ENCODE data around the gene SGCD.

Gene SGCD

DNA sequence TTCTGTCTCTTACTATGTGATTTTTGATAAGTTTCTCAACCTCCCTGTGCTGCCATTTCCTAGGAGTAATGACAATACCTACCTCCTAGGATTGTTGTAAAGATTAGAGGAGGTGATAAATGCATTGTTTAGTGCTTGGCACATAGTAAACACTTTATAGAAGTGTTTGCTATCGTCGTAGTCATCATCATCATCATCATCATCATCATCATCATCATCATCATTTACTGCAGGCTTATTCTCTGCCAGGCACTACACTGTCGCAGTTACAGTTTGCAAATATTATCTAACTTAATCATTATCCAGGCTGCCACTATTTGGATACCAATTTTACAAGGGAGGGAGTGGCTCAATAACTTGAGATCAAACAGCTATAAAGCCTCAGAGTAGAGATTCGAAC is 24.5 kb downstream of the SGCD start:
- no peak for FAIRE-seq
- no peak for TF ChIP-seq TAF1 (IDR thresholded peaks at IDR 0.05; ENCODE audit: low read depth, low read length)
- no peak for TF ChIP-seq SPI1 (IDR thresholded peaks at IDR 0.05; ENCODE audit: low read depth, low read length)
- TF ChIP-seq PAX5 (IDR thresholded peaks at IDR 0.05; ENCODE audit: insufficient read depth, low read length, severe bottlenecking) = no peak
- no peak for TF ChIP-seq POU2F2 (IDR thresholded peaks at IDR 0.05; ENCODE audit: low read depth, low read length)
- TF ChIP-seq POLR2AphosphoS5 (IDR thresholded peaks at IDR 0.05; ENCODE audit: low read depth, low read length) = no peak
- TF ChIP-seq POLR2A (IDR thresholded peaks at IDR 0.05; ENCODE audit: low read depth, low read length) = no peak
- DNase-seq (ENCODE audit: insufficient read length, low spot score) = no peak

DNA sequence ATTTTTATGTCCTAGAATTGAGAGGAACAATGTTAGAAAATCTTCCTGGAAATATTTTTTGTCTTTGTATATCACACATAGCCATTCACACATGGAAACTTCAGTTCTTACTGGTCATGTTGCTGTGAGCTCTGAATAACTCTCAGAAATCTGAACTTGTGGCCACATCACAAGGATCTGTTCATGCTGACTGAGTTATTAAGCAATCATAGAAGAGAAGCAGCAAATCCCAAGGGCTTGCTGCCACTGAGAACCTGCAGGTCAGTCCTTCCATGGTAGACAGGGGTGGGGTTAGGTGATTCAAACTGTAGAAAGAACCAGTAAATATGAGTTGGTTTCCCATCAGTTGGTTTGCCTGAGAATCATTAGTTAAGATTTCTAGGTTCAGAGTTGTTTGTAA is 27.6 kb downstream of the SGCD start:
- FAIRE-seq (no peak), DNase-seq (ENCODE audit: insufficient read length, low spot score) (no peak)
- TF ChIP-seq POLR2AphosphoS5 (IDR thresholded peaks at IDR 0.05; ENCODE audit: low read depth, low read length) (no peak), TAF1 (IDR thresholded peaks at IDR 0.05; ENCODE audit: low read depth, low read length) (no peak), POLR2A (IDR thresholded peaks at IDR 0.05; ENCODE audit: low read depth, low read length) (no peak), PAX5 (IDR thresholded peaks at IDR 0.05; ENCODE audit: insufficient read depth, low read length, severe bottlenecking) (no peak), POU2F2 (IDR thresholded peaks at IDR 0.05; ENCODE audit: low read depth, low read length) (no peak), SPI1 (IDR thresholded peaks at IDR 0.05; ENCODE audit: low read depth, low read length) (no peak)

DNA sequence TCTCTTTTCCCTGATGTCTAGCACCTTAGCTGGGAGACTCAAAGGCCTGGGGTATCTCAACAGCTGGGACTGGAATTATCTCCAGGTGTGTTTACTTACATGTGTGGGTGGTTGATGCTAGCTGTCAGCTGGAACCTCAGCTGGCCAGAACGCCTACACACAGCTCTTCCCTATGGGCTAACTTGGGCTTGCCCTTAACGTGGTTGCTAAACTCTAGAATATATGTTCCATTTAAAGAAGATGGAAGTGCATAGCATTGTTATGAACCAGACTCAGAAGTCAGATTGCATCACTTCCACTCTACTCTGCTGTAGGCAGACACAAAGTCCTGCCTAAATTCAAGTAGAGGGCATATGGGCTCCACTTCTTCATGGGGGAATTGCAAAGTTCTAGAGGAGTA is 29.3 kb downstream of the SGCD start:
- DNase-seq (ENCODE audit: insufficient read length, low spot score) (no peak), FAIRE-seq (no peak)
- TF ChIP-seq POU2F2 (IDR thresholded peaks at IDR 0.05; ENCODE audit: low read depth, low read length) (no peak), SPI1 (IDR thresholded peaks at IDR 0.05; ENCODE audit: low read depth, low read length) (no peak), POLR2AphosphoS5 (IDR thresholded peaks at IDR 0.05; ENCODE audit: low read depth, low read length) (no peak), TAF1 (IDR thresholded peaks at IDR 0.05; ENCODE audit: low read depth, low read length) (no peak), PAX5 (IDR thresholded peaks at IDR 0.05; ENCODE audit: insufficient read depth, low read length, severe bottlenecking) (no peak), POLR2A (IDR thresholded peaks at IDR 0.05; ENCODE audit: low read depth, low read length) (no peak)

DNA sequence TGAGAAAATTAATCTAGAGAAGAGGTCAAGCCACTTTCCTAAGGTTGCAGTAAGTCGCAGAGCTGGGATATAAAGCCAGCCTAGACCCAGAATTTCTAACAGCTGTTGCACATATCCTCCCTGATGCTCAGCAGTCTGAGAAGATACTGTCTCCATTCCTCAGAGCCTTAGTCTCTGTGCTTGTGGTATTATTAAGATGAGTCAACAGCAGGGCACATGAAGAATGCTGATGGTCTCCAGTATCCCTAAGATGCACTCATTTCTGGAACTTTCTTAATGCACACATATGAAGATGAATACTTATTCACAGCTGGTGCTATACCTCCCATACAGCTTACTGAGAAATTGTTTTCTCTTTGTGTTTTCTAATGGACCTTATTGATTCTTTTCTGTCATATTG is 32.5 kb downstream of the SGCD start:
- TF ChIP-seq PAX5 (IDR thresholded peaks at IDR 0.05; ENCODE audit: insufficient read depth, low read length, severe bottlenecking) (no peak), POLR2AphosphoS5 (IDR thresholded peaks at IDR 0.05; ENCODE audit: low read depth, low read length) (no peak), SPI1 (IDR thresholded peaks at IDR 0.05; ENCODE audit: low read depth, low read length) (no peak), TAF1 (IDR thresholded peaks at IDR 0.05; ENCODE audit: low read depth, low read length) (no peak), POU2F2 (IDR thresholded peaks at IDR 0.05; ENCODE audit: low read depth, low read length) (no peak), POLR2A (IDR thresholded peaks at IDR 0.05; ENCODE audit: low read depth, low read length) (no peak)
- no peak for DNase-seq (ENCODE audit: insufficient read length, low spot score)
- FAIRE-seq = no peak

DNA sequence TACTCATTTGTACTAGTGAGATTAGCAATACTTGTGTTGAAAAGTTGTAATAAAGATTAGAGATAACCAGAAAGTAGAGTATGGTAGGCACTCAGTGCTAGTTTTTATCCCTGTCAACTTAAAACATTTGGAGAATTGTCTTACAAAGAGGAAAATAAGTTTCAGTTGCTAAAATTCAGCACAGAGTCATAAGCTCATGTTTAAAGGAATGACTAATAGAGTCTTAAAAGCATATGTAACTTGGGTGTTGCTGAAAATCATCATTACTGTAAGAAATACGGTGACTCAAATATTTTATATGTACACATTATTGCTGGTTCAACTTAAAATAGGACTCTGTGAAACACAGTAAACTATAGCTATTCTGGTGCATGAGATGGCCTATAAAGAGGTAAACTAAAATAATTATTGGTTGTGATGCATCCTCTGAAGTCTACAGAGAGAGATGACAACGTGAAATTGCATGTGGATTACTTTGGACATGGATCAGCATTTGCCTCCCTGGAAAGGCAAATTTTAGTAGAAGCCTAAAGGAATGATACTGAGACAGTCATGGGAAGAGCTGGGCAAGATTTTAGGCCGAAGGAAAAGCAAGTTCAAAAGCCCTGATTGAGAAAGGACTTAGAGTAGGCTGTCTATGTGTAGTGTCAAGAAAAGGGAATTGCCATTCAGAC is 34.6 kb downstream of the SGCD start:
- FAIRE-seq = no peak
- TF ChIP-seq TAF1 (IDR thresholded peaks at IDR 0.05; ENCODE audit: low read depth, low read length) = no peak
- TF ChIP-seq POU2F2 (IDR thresholded peaks at IDR 0.05; ENCODE audit: low read depth, low read length) = no peak
- TF ChIP-seq POLR2A (IDR thresholded peaks at IDR 0.05; ENCODE audit: low read depth, low read length) = no peak
- TF ChIP-seq PAX5 (IDR thresholded peaks at IDR 0.05; ENCODE audit: insufficient read depth, low read length, severe bottlenecking) = no peak
- DNase-seq (ENCODE audit: insufficient read length, low spot score) = no peak

DNA sequence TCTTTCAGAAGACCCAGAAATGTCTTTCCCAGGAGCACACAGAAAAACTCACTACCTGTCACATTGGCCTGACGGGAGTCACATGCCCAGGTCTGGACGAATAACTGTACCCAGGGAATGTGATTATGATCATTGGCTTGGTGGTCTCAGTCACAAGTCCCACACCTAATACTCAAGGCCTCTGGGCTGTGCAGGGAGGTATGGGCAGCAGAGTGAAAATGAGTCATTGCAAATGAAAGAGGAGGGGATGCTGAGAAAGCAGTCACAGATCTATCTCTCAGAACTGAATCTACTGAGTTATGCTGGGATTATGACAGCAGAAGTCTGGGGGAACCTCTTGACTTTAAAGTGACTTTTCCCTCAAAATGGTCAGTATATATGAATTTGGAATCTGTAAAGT is 36.9 kb downstream of the SGCD start:
- no peak for DNase-seq (ENCODE audit: insufficient read length, low spot score)
- no peak for FAIRE-seq
- TF ChIP-seq POU2F2 (IDR thresholded peaks at IDR 0.05; ENCODE audit: low read depth, low read length) = no peak
- TF ChIP-seq POLR2A (IDR thresholded peaks at IDR 0.05; ENCODE audit: low read depth, low read length) = no peak
- no peak for TF ChIP-seq SPI1 (IDR thresholded peaks at IDR 0.05; ENCODE audit: low read depth, low read length)
- TF ChIP-seq TAF1 (IDR thresholded peaks at IDR 0.05; ENCODE audit: low read depth, low read length) = no peak
- no peak for TF ChIP-seq PAX5 (IDR thresholded peaks at IDR 0.05; ENCODE audit: insufficient read depth, low read length, severe bottlenecking)
- TF ChIP-seq POLR2AphosphoS5 (IDR thresholded peaks at IDR 0.05; ENCODE audit: low read depth, low read length) = no peak

DNA sequence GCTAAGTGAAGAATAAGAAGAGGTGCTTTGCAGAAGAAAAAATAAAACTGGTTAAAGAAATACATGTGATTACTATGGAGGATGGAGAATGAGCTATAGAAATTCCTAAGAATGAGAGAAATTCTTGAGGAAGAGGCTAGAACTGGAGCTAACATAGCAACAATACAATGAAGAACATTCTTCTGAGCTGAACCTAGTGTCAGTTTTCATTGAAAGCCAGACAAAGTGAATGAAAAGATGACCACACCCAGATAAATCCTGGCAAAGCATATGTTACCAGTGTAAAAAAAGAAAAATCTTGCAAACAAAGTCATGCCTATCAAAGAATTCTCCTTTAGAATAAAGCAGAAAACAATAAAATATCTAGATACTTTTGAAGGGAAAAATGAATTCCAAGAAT is 39.6 kb downstream of the SGCD start:
- no peak for TF ChIP-seq TAF1 (IDR thresholded peaks at IDR 0.05; ENCODE audit: low read depth, low read length)
- TF ChIP-seq POLR2A (IDR thresholded peaks at IDR 0.05; ENCODE audit: low read depth, low read length) = no peak
- no peak for TF ChIP-seq SPI1 (IDR thresholded peaks at IDR 0.05; ENCODE audit: low read depth, low read length)
- no peak for TF ChIP-seq POLR2AphosphoS5 (IDR thresholded peaks at IDR 0.05; ENCODE audit: low read depth, low read length)
- no peak for TF ChIP-seq POU2F2 (IDR thresholded peaks at IDR 0.05; ENCODE audit: low read depth, low read length)
- no peak for TF ChIP-seq PAX5 (IDR thresholded peaks at IDR 0.05; ENCODE audit: insufficient read depth, low read length, severe bottlenecking)
- FAIRE-seq (no peak), DNase-seq (ENCODE audit: insufficient read length, low spot score) (no peak)

DNA sequence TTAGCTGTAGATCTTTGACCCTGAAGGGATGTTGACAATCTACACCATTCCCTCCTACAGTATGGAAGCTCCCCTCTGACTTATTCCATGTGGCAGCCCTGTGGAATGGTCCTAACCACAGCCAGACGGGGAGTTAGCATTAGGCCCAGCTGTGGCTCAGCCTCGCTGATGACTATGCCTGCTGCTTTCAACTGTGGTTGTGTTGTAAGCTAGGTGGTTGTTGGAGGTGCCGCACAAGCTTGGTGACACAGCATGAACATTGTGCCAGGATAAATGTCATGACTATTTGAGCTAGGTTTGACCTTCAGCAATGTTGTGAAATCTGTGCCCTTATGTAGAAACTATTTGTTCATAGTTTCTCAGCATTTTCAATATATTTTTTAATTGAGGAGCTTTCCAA is 40.6 kb downstream of the SGCD start:
- FAIRE-seq (no peak), DNase-seq (ENCODE audit: insufficient read length, low spot score) (no peak)
- TF ChIP-seq SPI1 (IDR thresholded peaks at IDR 0.05; ENCODE audit: low read depth, low read length) = no peak
- no peak for TF ChIP-seq PAX5 (IDR thresholded peaks at IDR 0.05; ENCODE audit: insufficient read depth, low read length, severe bottlenecking)
- TF ChIP-seq POLR2AphosphoS5 (IDR thresholded peaks at IDR 0.05; ENCODE audit: low read depth, low read length) = no peak
- TF ChIP-seq TAF1 (IDR thresholded peaks at IDR 0.05; ENCODE audit: low read depth, low read length) = no peak
- no peak for TF ChIP-seq POLR2A (IDR thresholded peaks at IDR 0.05; ENCODE audit: low read depth, low read length)
- no peak for TF ChIP-seq POU2F2 (IDR thresholded peaks at IDR 0.05; ENCODE audit: low read depth, low read length)

DNA sequence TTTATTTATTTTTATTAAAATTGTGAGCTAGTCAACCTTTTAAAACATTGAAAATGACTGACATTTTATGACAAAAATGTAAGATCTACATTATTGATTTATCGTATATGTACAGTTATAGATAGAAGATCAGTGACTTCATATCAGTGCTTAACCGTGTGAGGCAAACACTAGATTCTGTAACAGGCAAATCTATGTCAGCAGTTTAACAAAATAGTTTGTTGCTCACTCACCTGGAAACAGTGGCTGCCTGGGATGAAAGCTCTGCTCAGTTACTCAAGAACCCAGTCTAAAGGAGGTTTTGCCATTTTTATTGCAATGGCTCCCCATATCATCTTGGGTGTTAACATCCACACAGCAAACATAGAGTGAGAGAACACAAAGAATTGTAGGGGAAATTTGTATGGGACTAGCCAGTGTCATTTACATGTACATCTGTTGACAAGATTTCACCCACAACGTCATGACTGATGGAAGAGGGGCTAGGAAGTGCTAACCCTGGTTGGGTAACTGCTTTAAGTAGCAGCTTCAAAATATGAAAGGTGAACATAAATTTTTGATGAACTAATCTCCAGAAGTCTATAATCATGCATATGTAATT is 49.0 kb downstream of the SGCD start:
- TF ChIP-seq SPI1 (IDR thresholded peaks at IDR 0.05; ENCODE audit: low read depth, low read length) (no peak), POLR2A (IDR thresholded peaks at IDR 0.05; ENCODE audit: low read depth, low read length) (no peak), PAX5 (IDR thresholded peaks at IDR 0.05; ENCODE audit: insufficient read depth, low read length, severe bottlenecking) (no peak), TAF1 (IDR thresholded peaks at IDR 0.05; ENCODE audit: low read depth, low read length) (no peak), POLR2AphosphoS5 (IDR thresholded peaks at IDR 0.05; ENCODE audit: low read depth, low read length) (no peak), POU2F2 (IDR thresholded peaks at IDR 0.05; ENCODE audit: low read depth, low read length) (no peak)
- DNase-seq (ENCODE audit: insufficient read length, low spot score) (no peak), FAIRE-seq (no peak)

Measured in GM12891 (cell line).